ENCODE data around the gene EVA1A.

EVA1A gene

DNA sequence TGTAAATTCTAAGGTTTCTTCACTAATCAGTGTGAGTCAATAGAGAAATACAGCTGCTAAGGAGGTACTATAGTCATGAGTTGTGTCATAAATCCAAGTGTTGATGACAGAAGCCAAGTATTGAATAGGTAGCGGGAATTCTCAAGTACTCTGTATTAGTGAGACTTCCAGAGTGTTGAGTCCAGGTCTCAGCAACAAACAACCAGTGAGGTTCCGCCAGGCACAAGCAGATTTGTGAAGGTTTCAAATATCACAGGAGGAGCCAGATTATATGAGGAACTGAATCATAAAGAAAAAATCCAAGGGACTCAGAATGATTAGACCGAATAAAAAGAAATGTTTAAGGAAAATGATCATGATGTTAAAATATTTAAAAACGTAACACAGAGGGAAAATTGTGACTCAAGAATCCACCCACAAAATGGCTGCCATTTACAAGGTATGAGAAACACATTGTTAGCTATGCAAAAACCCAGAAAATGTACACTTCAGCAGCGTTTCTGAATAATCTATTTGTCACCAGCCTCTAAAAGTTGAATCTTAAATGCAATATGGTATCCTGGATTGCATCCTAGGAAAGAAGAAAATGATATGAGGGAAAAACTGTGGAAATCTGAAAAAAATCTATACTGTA, 27.3 kb upstream of the EVA1A start:
- H3K27me3 ChIP-seq (ENCODE audit: insufficient read depth, low read depth), result no peaks in the 10 kb centered on the region
- no peaks in the 10 kb centered on the region for H3K36me3 ChIP-seq (ENCODE audit: insufficient read depth)
- no peak overlapping the region for H2AFZ ChIP-seq (ENCODE audit: low read depth)
- H3K27ac ChIP-seq, result no peak overlapping the region
- no peak overlapping the region for H3K4me2 ChIP-seq
- no peak overlapping the region for H3K9ac ChIP-seq
- TF ChIP-seq, protein P1, sequence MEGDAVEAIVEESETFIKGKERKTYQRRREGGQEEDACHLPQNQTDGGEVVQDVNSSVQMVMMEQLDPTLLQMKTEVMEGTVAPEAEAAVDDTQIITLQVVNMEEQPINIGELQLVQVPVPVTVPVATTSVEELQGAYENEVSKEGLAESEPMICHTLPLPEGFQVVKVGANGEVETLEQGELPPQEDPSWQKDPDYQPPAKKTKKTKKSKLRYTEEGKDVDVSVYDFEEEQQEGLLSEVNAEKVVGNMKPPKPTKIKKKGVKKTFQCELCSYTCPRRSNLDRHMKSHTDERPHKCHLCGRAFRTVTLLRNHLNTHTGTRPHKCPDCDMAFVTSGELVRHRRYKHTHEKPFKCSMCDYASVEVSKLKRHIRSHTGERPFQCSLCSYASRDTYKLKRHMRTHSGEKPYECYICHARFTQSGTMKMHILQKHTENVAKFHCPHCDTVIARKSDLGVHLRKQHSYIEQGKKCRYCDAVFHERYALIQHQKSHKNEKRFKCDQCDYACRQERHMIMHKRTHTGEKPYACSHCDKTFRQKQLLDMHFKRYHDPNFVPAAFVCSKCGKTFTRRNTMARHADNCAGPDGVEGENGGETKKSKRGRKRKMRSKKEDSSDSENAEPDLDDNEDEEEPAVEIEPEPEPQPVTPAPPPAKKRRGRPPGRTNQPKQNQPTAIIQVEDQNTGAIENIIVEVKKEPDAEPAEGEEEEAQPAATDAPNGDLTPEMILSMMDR (conservative IDR thresholded peaks at IDR 0.05; ENCODE audit: low read depth, low read length), result no peak
- no peak overlapping the region for H3K4me3 ChIP-seq (IDR thresholded peaks at IDR 0.05; ENCODE audit: insufficient read depth, low read depth, low read length)
- H3K79me2 ChIP-seq (ENCODE audit: insufficient read depth, low read depth), result no peaks in the 10 kb centered on the region
- H3K4me1 ChIP-seq (ENCODE audit: low read depth, poor library complexity, severe bottlenecking), result no peaks in the 10 kb centered on the region
- no peaks in the 10 kb centered on the region for H4K20me1 ChIP-seq (ENCODE audit: insufficient read depth)

DNA sequence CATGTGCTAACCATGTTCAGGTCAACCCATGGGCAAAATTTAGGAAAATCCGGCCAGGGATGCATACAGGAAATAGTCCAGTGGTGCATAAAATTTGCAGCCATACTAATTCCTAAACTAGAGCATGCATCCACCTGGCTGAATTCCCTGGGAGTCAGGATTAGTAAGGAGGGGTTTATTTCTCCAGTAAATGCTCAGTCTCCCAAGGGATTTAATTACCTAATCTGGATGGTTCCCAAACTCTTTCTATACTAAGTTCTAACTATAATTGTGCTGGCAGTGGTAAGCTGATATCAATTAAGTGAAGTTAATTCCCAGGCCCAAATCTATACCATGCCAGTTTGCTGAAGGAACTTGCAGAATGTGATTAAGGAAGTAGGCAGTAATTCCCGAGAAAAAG, 26.2 kb upstream of the EVA1A start:
- Histone ChIP-seq H3K4me3 (IDR thresholded peaks at IDR 0.05; ENCODE audit: insufficient read depth, low read depth, low read length) (no peak overlapping the region), H3K27ac (no peak overlapping the region), H3K36me3 (ENCODE audit: insufficient read depth) (no peaks in the 10 kb centered on the region), H2AFZ (ENCODE audit: low read depth) (no peak overlapping the region), H4K20me1 (ENCODE audit: insufficient read depth) (no peaks in the 10 kb centered on the region), H3K79me2 (ENCODE audit: insufficient read depth, low read depth) (no peaks in the 10 kb centered on the region), H3K9ac (no peak overlapping the region), H3K4me1 (ENCODE audit: low read depth, poor library complexity, severe bottlenecking) (no peaks in the 10 kb centered on the region), H3K4me2 (no peak overlapping the region), H3K27me3 (ENCODE audit: insufficient read depth, low read depth) (no peaks in the 10 kb centered on the region)
- TF ChIP-seq, protein P1 (conservative IDR thresholded peaks at IDR 0.05; ENCODE audit: low read depth, low read length), result no peak

DNA sequence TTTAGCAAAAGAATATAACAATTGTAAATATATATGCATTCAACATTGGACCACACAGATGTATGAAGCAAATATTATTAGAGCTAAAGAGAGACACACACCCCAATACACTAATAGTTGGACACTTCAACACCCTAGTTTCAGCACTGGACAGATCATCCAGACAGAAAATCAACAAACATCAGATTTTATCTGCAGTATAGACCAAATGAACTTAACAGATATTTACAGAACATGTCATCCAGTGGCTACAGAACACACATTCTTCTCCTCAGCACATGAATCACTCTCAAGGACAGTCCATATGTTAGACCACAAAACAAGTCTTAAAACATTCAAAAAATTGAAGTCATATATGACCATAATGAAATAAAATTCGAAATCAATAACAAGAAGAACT, 22.1 kb upstream of the EVA1A start:
- Histone ChIP-seq H4K20me1 (ENCODE audit: insufficient read depth) (no peaks in the 10 kb centered on the region), H3K27me3 (ENCODE audit: insufficient read depth, low read depth) (no peaks in the 10 kb centered on the region), H2AFZ (ENCODE audit: low read depth) (no peak overlapping the region), H3K79me2 (ENCODE audit: insufficient read depth, low read depth) (no peaks in the 10 kb centered on the region), H3K4me1 (ENCODE audit: low read depth, poor library complexity, severe bottlenecking) (no peaks in the 10 kb centered on the region), H3K4me2 (no peak overlapping the region), H3K27ac (no peak overlapping the region), H3K36me3 (ENCODE audit: insufficient read depth) (no peaks in the 10 kb centered on the region), H3K4me3 (IDR thresholded peaks at IDR 0.05; ENCODE audit: insufficient read depth, low read depth, low read length) (no peak overlapping the region), H3K9ac (no peak overlapping the region)
- TF ChIP-seq, protein P1 (conservative IDR thresholded peaks at IDR 0.05; ENCODE audit: low read depth, low read length), result no peak

DNA sequence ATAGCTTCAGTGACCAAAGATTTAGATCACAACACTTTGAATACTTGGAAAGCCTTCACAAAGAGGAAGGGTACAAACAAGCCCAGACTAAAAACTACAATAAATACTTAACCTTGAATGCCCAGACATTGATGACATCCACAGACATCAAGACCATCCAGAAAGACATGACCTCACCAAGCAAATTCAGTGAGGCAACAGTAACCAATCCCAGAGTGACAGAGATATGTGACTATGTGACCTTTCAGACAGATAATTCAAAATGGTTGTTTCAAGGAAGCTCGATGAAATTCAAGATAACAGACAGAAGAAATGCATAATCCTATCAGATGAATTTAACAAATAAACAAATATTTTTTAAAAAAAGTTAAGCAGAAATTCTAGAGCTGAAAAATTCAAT, 19.9 kb upstream of the EVA1A start:
- H3K4me1 ChIP-seq (ENCODE audit: low read depth, poor library complexity, severe bottlenecking), result no peaks in the 10 kb centered on the region
- H3K4me3 ChIP-seq (IDR thresholded peaks at IDR 0.05; ENCODE audit: insufficient read depth, low read depth, low read length), result no peak overlapping the region
- H2AFZ ChIP-seq (ENCODE audit: low read depth), result no peak overlapping the region
- no peaks in the 10 kb centered on the region for H3K79me2 ChIP-seq (ENCODE audit: insufficient read depth, low read depth)
- no peak overlapping the region for H3K9ac ChIP-seq
- TF ChIP-seq, protein P1 (conservative IDR thresholded peaks at IDR 0.05; ENCODE audit: low read depth, low read length), result no peak
- no peaks in the 10 kb centered on the region for H4K20me1 ChIP-seq (ENCODE audit: insufficient read depth)
- H3K27me3 ChIP-seq (ENCODE audit: insufficient read depth, low read depth), result no peaks in the 10 kb centered on the region
- no peaks in the 10 kb centered on the region for H3K36me3 ChIP-seq (ENCODE audit: insufficient read depth)
- H3K27ac ChIP-seq, result no peak overlapping the region
- H3K4me2 ChIP-seq, result no peak overlapping the region

Measured in KMS-11 (cell line).